Measurements from ENCODE around the gene MTREX.

- no peak for TF ChIP-seq CTCF (conservative IDR thresholded peaks at IDR 0.05)
- TF ChIP-seq ZFX (IDR thresholded peaks at IDR 0.05), result no peak
Observed at GRCh38 chr5:55360190-55360589, 52.4 kb downstream of the MTREX start.

Data from C4-2B (cell line).